Hepatocyte (in vitro differentiated cells): ENCODE results near the gene HSPH1.

Experiments used
- EZH2phosphoT487 ChIP-seq: fragments of 200-600 bp; sonication (generic); IDR thresholded peaks from one replicate; pipeline ENCODE4 v1.6.1; 2018; ENCODE audit warnings: antibody characterized with exemption, mild to moderate bottlenecking, low read depth, moderate library complexity; ENCODE audit not compliant: unreplicated experiment, severe bottlenecking
- TF ChIP-seq, protein P1 (sequence below): fragments of 200-600 bp; sonication (generic); IDR thresholded peaks from 2 replicates; pipeline ENCODE4 v1.5.1; 2016; ENCODE audit warnings: antibody characterized with exemption, mild to moderate bottlenecking; ENCODE audit not compliant: poor library complexity

GRCh38 chr13:31102905-31103304 is 58.8 kb downstream of the HSPH1 start:
- TF ChIP-seq, protein P1, sequence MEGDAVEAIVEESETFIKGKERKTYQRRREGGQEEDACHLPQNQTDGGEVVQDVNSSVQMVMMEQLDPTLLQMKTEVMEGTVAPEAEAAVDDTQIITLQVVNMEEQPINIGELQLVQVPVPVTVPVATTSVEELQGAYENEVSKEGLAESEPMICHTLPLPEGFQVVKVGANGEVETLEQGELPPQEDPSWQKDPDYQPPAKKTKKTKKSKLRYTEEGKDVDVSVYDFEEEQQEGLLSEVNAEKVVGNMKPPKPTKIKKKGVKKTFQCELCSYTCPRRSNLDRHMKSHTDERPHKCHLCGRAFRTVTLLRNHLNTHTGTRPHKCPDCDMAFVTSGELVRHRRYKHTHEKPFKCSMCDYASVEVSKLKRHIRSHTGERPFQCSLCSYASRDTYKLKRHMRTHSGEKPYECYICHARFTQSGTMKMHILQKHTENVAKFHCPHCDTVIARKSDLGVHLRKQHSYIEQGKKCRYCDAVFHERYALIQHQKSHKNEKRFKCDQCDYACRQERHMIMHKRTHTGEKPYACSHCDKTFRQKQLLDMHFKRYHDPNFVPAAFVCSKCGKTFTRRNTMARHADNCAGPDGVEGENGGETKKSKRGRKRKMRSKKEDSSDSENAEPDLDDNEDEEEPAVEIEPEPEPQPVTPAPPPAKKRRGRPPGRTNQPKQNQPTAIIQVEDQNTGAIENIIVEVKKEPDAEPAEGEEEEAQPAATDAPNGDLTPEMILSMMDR = no peak
- no peak for TF ChIP-seq EZH2phosphoT487
